ENCODE results near the gene YPEL4.

The YPEL4 gene

DNA sequence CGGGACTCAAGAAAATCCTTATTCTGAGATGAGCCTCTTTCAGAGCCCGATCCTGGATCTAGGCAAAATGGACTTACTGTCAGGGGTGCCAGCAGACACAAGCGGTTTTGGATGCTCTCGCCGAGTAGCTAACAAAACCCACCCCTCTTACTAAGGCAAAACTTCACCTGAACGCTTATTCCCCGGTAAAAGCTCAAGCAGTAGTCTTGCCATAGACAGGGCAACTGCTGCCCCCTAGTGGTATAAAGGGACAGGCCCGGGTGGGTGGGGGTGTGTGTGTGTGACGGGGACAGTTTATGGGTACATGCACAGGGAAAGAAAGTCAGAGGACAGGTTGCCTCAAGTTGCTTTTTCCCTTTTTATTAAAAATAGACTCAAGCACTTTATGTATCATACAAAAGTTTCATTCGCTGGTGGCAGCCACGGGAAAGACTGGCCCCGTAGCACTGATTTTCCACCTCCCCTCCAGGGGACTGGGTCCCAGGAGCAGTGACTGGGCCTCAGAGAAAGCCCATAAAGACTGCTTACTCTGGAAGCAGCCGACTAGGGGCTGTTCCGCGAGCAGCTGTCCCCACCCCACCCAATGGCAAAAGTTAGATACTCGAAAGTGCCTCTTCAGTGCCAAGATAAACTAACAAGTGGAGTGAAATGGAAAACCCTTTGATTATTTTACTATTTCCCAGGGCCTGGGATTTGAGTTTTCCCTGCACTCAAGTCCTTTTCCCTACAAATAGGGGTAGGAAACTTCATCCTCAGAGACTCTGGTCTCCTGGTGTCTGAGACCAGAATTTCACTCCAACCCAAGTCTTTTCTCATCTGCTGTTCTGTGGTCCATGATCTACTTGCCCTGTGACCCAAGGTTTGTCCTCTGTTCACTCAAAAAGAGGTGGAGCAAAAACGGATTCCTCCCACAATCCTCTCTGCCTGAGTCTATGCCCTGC lies 4.7 kb downstream of the YPEL4 start:
- H3K36me3 ChIP-seq (ENCODE audit: control insufficient read depth, insufficient read depth, low read length) = no peaks in the 10 kb centered on the region
- peaks cover 67% of the 10 kb centered on the region for H3K4me1 ChIP-seq (ENCODE audit: control insufficient read depth, insufficient read depth, low read length)
- no peak overlapping the region for H3K4me3 ChIP-seq (ENCODE audit: insufficient read depth, low read depth, low read length)
- WGBS, 2 experiments = 39 to 44% methylated on average over 17 of the region's 17 CpGs
- H3K27me3 ChIP-seq (ENCODE audit: control insufficient read depth, insufficient read depth, low read length, poor library complexity, severe bottlenecking) = no peaks in the 10 kb centered on the region
- H3K9me3 ChIP-seq (ENCODE audit: control insufficient read depth, low read length) = no peaks in the 10 kb centered on the region
- H3K27ac ChIP-seq (ENCODE audit: insufficient read depth, low read depth, low read length, poor library complexity, severe bottlenecking) = no peak overlapping the region

DNA sequence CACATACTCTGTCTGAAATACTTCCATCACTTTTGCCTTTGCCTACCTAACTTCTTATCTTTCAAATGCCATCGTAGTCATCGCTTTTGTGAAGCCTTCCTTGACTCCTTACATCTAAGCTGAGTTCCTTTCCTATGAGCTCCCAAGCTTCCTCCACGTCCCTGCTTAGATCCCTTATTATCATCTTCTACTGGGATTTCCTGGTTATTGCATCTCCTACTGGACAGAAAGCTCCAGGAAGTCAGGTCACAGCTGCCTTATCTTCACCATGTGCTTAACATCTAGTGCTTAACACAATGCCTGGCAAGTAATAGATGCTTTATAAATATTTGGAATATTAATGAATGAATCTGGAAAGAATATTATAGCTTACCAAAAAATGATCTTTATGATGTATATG lies 5.9 kb downstream of the YPEL4 start:
- Histone ChIP-seq H3K9me3 (ENCODE audit: control insufficient read depth, low read length) (no peaks in the 10 kb centered on the region), H3K27ac (ENCODE audit: insufficient read depth, low read depth, low read length, poor library complexity, severe bottlenecking) (no peak overlapping the region), H3K36me3 (ENCODE audit: control insufficient read depth, insufficient read depth, low read length) (no peaks in the 10 kb centered on the region), H3K4me3 (ENCODE audit: insufficient read depth, low read depth, low read length) (no peak overlapping the region), H3K27me3 (ENCODE audit: control insufficient read depth, insufficient read depth, low read length, poor library complexity, severe bottlenecking) (no peaks in the 10 kb centered on the region), H3K4me1 (ENCODE audit: control insufficient read depth, insufficient read depth, low read length) (peaks cover 56% of the 10 kb centered on the region)
- 87 to 89% methylated on average over 3 of the region's 3 CpGs for WGBS, 2 experiments

DNA sequence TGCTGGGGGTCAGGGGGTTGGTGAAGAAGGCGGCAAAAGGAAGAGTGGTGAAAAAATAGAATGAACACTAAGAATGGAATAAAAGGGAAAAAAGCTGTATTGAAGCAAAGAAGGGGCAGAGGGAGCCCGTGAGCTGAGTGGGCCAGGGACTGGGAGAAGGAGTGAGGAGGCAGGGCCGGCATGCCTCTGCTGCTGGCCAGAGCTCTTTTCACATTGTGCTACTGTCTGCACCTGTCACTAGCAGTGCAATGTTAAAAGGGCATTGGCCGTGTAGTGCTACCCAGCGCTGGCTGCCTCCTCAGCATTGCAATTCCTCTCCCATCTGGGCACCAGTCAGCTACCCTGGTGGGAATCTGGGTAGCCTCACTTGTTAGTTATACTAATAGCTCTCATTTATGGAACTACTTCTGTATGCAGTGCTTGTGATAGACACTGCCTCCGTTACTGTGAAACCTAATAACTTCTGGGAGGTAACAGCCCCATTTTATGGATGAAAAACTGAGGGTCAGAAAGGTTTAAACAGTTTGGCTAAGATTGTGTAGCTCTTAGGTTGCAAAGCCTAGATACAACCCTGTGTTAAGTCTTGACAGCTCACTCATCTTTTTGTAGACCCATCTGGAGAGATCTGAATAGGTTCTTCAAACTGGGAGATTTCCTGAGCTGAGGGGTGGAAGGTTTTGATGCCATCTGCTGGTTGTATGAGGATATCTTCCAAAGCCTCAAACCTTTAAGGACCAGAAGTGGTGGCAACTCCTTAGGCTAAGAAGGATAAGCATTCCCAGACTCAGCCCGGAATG lies 8.5 kb downstream of the YPEL4 start:
- Histone ChIP-seq H3K27ac (ENCODE audit: insufficient read depth, low read depth, low read length, poor library complexity, severe bottlenecking) (no peak overlapping the region), H3K4me3 (ENCODE audit: insufficient read depth, low read depth, low read length) (peak overlapping the region; percentile 95), H3K27me3 (ENCODE audit: control insufficient read depth, insufficient read depth, low read length, poor library complexity, severe bottlenecking) (no peaks in the 10 kb centered on the region), H3K9me3 (ENCODE audit: control insufficient read depth, low read length) (no peaks in the 10 kb centered on the region), H3K4me1 (ENCODE audit: control insufficient read depth, insufficient read depth, low read length) (peaks cover 43% of the 10 kb centered on the region), H3K36me3 (ENCODE audit: control insufficient read depth, insufficient read depth, low read length) (no peaks in the 10 kb centered on the region)
- WGBS, 2 experiments = 49 to 56% methylated on average over 7 of the region's 7 CpGs

DNA sequence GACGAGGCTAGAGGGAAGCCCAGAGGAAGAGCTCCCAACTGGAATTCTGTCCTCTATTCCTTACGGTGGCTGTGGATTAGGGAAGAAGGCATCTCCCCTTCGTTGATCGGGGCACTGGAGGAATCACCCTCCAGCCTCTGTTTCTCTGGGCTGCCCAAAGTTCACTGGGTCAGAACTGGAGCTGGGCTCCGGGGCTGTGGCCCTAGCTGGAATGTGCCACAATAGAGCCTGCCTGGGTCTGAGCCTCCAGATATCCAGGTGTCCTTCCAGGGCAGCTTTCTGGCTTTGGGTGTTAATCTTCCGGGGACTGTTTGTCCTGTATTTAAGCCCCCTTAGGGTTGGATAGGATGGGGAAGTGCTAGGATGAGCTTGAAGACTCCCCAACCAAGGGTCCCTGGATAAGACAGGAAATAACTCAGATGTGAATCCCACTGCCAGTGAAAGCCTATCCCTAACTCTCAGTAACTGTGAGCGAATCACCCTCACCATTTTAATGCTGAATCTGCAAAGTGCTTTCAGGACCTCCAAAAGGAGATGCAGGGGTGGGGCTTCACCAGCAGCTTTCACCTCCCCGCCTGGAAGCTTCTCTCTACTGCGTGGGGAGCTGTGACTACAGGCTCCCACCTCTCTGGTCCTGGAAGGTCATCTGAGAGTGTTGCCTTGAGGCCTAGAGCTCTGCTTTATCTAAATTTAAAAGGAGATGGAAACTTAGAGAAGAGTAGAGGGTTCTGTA lies 9.5 kb downstream of the YPEL4 start:
- H3K27ac ChIP-seq (ENCODE audit: insufficient read depth, low read depth, low read length, poor library complexity, severe bottlenecking) = peak overlapping the region; percentile 98
- 5 to 7% methylated on average over 9 of the region's 9 CpGs for WGBS, 2 experiments
- H3K36me3 ChIP-seq (ENCODE audit: control insufficient read depth, insufficient read depth, low read length) = no peaks in the 10 kb centered on the region
- no peaks in the 10 kb centered on the region for H3K27me3 ChIP-seq (ENCODE audit: control insufficient read depth, insufficient read depth, low read length, poor library complexity, severe bottlenecking)
- no peaks in the 10 kb centered on the region for H3K9me3 ChIP-seq (ENCODE audit: control insufficient read depth, low read length)
- peak overlapping the region; percentile 95 for H3K4me3 ChIP-seq (ENCODE audit: insufficient read depth, low read depth, low read length)
- peaks cover 33% of the 10 kb centered on the region for H3K4me1 ChIP-seq (ENCODE audit: control insufficient read depth, insufficient read depth, low read length)

GRCh38 chr11:57639321-57640067 lies 10.2 kb downstream of the YPEL4 start:
- H3K4me3 ChIP-seq (ENCODE audit: insufficient read depth, low read depth, low read length) = peak overlapping the region; percentile 95
- H3K36me3 ChIP-seq (ENCODE audit: control insufficient read depth, insufficient read depth, low read length) = no peaks in the 10 kb centered on the region
- H3K4me1 ChIP-seq (ENCODE audit: control insufficient read depth, insufficient read depth, low read length) = peaks cover 28% of the 10 kb centered on the region
- H3K9me3 ChIP-seq (ENCODE audit: control insufficient read depth, low read length) = no peaks in the 10 kb centered on the region
- H3K27me3 ChIP-seq (ENCODE audit: control insufficient read depth, insufficient read depth, low read length, poor library complexity, severe bottlenecking) = no peaks in the 10 kb centered on the region
- WGBS, 2 experiments = 0 to 1% methylated on average over 15 of the region's 15 CpGs
- H3K27ac ChIP-seq (ENCODE audit: insufficient read depth, low read depth, low read length, poor library complexity, severe bottlenecking) = peak overlapping the region; percentile 98

DNA sequence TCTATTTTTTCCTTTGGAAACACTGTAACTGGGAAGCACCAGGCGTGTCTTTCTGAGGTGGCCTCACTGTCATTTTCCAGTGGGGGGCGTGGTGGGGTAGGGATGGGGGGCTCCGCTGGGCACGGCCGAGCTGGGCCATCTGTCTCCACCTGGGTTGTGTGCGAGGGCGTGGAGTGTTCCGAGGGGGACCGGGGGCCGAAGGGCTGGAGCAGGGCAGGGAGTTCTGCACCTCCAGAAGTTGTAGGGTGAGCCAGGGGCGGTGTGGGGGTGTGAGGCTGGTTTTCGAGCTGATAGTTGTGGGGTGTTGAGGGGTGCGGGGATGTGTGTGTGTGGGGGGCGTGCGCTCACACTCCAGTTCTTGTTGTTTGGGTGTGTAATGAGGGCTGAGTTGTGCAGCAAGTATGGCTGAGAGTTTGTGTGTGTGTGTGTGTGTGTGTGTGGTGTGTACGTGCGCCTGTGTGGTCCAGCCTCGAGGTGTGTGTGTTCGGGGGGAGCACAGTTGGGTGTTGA lies 10.8 kb downstream of the YPEL4 start:
- Histone ChIP-seq H3K9me3 (ENCODE audit: control insufficient read depth, low read length) (no peaks in the 10 kb centered on the region), H3K27me3 (ENCODE audit: control insufficient read depth, insufficient read depth, low read length, poor library complexity, severe bottlenecking) (no peaks in the 10 kb centered on the region), H3K4me1 (ENCODE audit: control insufficient read depth, insufficient read depth, low read length) (peaks cover 27% of the 10 kb centered on the region), H3K27ac (ENCODE audit: insufficient read depth, low read depth, low read length, poor library complexity, severe bottlenecking) (peak overlapping the region; percentile 98), H3K36me3 (ENCODE audit: control insufficient read depth, insufficient read depth, low read length) (no peaks in the 10 kb centered on the region), H3K4me3 (ENCODE audit: insufficient read depth, low read depth, low read length) (peak overlapping the region; percentile 95)
- WGBS, 2 experiments = 1% methylated on average over 19 of the region's 19 CpGs

DNA sequence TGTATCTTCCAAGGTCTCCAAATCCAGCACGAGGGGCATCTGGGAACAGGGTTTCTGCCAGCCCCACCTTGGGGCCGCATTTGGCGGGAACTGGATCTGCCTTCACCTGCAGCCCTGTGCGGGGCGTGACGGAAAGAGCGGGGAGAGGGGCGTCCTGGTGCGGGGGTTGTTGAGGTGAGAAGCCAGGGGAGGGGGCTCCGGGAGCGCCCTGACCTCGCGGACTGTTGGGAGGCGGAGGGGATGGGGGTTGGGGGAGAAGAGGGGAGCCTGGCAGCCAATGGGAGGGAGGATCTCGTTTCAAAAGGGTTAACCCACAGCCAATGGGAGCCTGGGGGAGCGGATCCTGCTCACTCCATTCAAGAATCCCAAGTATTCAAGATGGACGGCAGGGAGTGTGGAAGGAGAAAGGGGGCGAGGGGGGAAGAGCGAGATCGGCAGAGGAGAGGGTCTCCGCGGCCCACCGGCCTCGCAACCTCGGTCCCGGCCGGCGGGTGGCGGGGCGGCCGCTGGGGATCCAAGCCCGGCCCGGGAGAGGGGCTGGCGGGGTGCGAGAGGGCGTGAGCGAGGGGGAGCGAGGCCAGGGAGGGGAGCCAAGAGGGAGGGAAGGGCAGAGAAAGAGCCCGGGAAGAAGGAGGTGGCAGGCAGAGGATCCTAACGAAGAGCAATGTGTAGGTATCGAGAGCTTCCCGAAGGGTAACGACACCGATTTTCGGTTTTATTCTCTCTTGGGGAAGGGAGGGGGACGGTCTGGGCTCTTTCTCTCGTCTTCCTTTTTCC lies 11.5 kb downstream of the YPEL4 start:
- Histone ChIP-seq H3K4me1 (ENCODE audit: control insufficient read depth, insufficient read depth, low read length) (peaks cover 27% of the 10 kb centered on the region), H3K27me3 (ENCODE audit: control insufficient read depth, insufficient read depth, low read length, poor library complexity, severe bottlenecking) (no peaks in the 10 kb centered on the region), H3K36me3 (ENCODE audit: control insufficient read depth, insufficient read depth, low read length) (no peaks in the 10 kb centered on the region), H3K4me3 (ENCODE audit: insufficient read depth, low read depth, low read length) (peak overlapping the region; percentile 95), H3K27ac (ENCODE audit: insufficient read depth, low read depth, low read length, poor library complexity, severe bottlenecking) (peak overlapping the region; percentile 98), H3K9me3 (ENCODE audit: control insufficient read depth, low read length) (no peaks in the 10 kb centered on the region)
- WGBS, 2 experiments = 0% methylated on average over 47 of the region's 47 CpGs

- H3K27me3 ChIP-seq (ENCODE audit: control insufficient read depth, insufficient read depth, low read length, poor library complexity, severe bottlenecking) = no peaks in the 10 kb centered on the region
- H3K4me3 ChIP-seq (ENCODE audit: insufficient read depth, low read depth, low read length) = peak overlapping the region; percentile 95
- 11 to 14% methylated on average over 18 of the region's 18 CpGs for WGBS, 2 experiments
- no peaks in the 10 kb centered on the region for H3K36me3 ChIP-seq (ENCODE audit: control insufficient read depth, insufficient read depth, low read length)
- H3K4me1 ChIP-seq (ENCODE audit: control insufficient read depth, insufficient read depth, low read length) = peaks cover 27% of the 10 kb centered on the region
- peak overlapping the region; percentile 98 for H3K27ac ChIP-seq (ENCODE audit: insufficient read depth, low read depth, low read length, poor library complexity, severe bottlenecking)
- H3K9me3 ChIP-seq (ENCODE audit: control insufficient read depth, low read length) = no peaks in the 10 kb centered on the region
These were observed 12.1 kb downstream of the YPEL4 start for GRCh38 chr11:57637626-57638004.

- Histone ChIP-seq H3K4me3 (ENCODE audit: insufficient read depth, low read depth, low read length) (no peak overlapping the region), H3K36me3 (ENCODE audit: control insufficient read depth, insufficient read depth, low read length) (no peaks in the 10 kb centered on the region), H3K4me1 (ENCODE audit: control insufficient read depth, insufficient read depth, low read length) (peaks cover 11% of the 10 kb centered on the region), H3K9me3 (ENCODE audit: control insufficient read depth, low read length) (no peaks in the 10 kb centered on the region), H3K27me3 (ENCODE audit: control insufficient read depth, insufficient read depth, low read length, poor library complexity, severe bottlenecking) (no peaks in the 10 kb centered on the region), H3K27ac (ENCODE audit: insufficient read depth, low read depth, low read length, poor library complexity, severe bottlenecking) (no peak overlapping the region)
- 92 to 95% methylated on average over 8 of the region's 8 CpGs for WGBS, 2 experiments
These were observed 14.5 kb downstream of the YPEL4 start for GRCh38 chr11:57635246-57635645.
